D341Med (cell line): ENCODE measurements around the gene SPEM3.
A peak's percentile ranks its signal among the peaks of the same experiment; 100 is the strongest.
"Not testable (repeated sequence)": the region's sequence is repeated elsewhere in the genome, so short reads cannot be mapped to it uniquely, and the experiment has no call there.

ENCODE experiments used
- DNase-seq: peaks from one replicate; pipeline ENCODE4 v3.0.0; 2012; ENCODE audit warnings: low spot score

The SPEM3 gene

DNA sequence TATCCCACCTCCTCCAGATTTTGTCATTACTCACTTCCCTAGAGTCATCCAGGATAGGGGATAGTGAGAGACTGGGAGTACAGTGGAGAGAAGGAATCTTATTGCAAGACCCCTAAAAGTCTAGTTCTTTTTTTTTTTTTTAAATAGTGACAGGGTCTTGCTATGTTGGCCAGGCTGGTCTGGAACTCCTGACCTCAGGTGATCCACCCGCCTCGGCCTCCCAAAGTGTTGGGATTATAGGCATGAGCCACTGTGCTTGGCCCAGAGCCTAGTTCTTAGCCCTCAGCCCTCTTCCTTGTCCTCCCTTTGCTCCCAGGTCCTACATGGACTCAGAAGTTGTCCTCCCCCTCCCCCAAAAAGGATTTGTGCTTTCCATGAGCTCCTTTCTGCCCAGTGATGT lies 13.5 kb downstream of the SPEM3 start:
- DNase-seq: no peak

DNA sequence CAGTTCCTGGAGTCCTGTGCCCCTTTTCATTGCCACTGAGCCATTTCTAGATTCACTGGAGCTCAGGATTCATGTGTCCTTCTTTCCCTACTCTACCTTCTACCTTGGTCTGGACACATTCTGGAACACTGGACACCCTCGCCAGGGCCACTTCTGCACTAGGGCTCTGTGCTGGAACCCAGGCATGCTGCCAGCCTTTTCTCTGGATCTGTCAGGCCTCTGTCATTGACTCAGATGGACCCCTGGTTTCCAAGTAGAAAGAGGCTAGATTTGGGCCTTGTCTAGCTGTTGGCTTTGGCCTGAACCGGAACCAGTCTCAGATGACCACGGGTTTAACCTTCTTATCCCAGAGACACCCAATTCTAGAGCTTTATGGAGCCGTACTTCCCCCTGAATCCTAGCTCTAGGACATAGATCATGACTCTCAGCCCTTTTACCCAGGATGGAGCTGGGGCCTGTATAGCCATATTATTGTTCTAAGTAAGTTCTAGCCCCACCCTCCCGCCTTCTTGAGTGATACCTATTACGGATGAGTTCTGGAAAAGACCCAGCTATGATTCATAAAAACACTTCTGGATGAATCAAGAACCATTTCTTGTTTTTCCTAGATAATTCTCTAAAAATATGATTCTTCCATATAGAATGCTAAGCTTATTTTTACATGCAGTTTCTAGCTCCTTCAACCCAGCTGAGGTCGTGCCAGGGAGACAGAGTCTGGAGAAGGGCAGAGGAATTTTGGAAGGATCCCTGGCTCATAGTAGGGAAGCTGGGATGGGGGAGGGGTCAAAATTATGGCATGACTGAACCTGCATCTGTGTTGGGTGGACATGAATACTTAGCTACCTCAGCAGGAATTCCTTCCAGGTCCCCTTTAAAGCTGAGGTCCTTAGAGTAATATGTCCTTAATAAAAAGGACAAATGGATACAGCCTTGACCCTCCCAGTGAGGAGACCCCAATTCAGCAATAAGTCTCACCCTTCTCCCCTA lies 15.1 kb downstream of the SPEM3 start:
- no peak for DNase-seq

DNA sequence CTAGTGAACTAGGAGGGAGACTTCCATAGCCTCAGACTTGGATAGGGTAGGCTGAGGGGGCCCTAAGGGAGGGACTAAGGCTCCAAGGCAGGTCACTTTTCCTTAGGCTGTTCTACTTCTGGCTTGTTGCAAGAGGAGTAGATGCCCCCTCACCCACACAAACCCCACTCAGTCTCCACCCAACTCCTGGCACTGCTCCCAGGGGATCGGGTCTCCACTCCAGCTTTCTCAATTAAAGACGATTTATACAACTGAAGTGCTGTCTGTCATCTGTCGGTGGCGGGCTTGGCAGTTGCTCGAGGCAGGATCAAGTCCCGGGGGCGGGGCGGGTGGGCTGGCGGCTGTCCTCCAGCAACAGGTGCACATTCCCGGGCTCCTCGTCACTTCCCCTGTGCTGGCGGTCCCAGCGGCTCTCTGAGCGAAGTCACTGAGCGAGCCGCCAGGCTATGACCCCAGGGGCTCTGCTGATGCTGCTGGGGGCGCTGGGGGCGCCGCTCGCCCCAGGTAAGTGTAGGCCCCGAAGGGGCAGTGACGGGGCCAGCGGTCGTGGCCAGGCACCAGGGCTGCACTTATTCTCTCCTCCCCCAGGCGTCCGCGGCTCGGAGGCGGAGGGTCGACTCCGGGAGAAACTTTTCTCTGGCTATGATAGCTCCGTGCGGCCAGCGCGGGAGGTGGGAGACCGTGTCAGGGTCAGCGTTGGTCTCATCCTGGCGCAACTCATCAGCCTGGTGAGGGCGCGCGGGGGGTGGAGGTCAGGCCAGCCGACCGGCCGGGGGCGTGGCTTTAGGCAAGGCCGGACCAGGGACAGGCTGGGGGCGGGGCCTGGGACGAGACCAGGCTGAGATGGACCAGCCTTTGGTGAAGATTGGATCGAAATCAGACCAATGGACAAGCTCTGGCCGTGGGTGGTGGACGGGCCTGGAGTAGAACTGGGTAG lies 16.3 kb downstream of the SPEM3 start, which contains the start of gene CHRNB1:
CHRNB1 (plus strand) TSS at position 380 of the 937 bp plus-strand sequence; CDS start at position 447, 67 bp downstream.
- DNase-seq: peak; percentile 68

DNA sequence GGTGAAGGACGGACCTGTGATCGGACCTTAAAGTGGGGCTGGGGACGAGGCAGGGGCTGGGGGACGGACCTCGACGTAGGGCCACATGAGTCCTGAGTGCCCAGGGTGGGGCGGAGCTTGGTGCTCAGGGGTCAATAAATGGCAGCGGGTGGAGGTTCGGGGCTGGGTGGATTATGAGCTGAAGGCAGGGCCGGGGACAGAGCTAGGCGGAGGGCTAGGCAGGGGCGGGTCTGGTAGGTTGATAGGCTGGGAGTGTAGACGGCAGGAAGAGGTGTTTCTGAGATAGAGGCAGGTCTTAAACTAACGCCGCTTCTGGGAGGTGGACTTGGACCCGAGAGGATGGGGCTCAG lies 16.9 kb downstream of the SPEM3 start:
- DNase-seq: no peak

DNA sequence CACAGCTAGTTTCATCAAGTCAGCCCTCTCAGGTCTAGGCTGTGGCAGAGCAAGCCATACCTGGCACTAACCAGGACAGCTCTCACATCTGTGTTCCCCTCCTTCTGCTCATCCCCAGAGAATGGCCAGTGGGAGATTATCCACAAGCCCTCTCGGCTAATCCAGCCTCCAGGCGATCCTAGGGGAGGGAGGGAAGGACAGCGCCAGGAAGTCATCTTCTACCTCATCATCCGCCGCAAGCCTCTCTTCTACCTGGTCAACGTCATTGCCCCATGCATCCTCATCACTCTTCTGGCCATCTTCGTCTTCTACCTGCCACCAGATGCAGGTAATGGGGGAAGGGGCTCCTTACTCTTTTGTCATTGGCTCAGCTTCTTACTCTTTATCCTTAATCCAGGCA lies 19.8 kb downstream of the SPEM3 start:
- DNase-seq: no peak

DNA sequence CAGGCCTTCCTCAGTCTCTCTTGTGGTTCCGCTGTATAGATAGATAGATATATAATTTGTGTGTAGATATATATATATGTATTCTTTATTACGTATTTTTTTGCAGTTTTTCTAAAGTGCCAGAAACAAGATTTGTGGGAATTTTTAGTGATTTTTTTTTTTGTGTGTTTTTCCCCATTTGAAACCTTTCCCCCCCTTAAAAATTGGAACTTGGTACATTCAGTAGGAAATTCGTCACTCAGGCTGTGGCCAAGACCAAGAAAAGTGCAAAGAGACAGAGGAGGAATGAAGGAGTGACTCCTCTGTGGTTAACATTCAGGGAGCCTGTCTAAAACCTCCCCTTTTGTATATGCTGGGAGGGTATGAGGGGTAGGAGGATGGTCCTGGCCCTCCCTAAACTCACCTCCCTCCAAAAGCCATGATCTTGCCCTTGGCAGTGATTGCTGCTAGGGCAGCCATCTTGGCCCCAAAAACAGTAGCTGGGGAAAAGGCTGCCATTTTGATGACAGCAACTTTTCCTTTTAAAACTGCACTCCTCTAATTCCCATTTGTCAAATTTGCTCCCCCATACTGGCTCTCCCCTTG lies 31.4 kb downstream of the SPEM3 start:
- no peak for DNase-seq

DNA sequence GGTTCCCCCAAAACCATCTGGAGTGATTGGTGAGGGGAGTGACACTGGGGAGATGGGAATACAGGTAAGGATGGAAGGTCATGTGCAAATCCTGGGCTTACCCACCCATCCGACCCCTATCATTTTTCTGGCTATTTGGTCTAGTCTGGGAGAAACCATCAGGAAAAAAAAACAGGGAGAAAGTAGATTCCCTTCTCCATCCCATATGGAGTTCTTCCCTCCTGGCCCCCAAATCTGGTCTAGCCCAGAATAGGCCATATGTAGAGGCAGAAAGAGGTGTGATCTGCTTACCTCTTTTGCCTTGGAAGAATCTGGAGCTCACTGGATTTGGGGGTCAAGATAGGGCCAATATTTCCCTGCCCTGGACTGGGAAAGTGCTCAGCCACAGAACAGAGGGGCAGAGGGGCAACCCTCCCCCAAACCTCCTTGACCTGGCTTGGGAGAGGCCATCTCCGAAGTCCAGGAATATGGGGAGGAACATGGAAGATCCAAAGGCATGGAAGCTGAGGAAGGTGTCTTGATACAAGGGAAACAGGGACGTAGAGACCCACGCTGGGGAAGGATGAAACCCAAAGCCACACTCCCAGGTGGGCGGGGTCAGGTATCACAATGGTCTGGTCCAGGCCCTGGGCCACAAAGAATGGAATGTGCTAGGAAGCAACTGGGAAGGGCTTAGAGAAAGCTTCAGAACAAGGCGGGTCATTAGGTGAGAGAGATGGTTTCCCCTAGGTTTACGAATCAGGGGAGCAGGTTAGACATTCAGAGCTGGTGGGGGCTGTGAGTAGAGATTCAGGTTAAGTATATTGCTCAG lies 32.4 kb downstream of the SPEM3 start:
- DNase-seq: no peak

DNA sequence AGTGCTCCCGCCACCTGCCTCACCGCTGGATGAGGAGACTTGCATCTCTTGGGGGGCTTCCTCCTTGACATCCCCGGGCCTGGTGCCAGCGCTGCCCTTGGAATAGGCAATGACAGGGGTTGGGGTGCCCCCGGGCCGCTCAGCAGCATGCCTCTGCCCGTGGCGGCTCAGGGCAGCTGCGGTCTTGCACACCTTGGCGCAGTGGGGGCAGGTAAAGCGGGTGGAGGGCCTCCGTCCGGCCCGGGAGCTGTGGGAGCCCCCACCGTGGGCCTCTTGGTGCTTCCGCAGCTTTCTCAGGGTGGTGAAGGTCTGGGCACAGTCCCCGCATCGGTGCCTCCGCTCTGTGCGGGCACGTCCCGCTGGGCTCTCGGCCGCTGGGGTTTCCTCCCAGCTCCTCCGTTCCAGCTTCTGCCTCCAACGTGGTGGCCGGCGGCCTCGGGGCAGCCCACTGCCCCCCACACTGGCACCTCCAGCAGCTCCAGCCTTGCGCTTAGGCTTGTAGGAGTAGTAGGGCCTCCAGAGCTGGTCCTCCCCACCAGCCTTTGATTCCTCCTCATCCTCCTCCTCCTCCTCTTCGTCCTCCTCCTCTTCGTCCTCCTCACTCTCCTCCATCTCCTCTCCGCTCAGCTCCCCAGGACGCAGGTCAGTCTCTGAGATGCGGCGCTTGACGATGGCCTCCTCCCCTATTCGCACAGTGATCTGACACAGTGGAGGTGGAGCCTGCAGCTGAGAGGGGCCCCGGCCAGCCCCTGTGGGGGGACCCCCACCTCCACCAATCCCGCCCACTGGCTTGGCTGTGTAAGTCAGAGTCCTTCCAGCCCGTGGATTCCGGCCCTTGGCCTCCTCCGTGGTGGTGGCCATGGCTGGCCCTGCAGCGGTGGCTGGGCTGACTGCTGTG lies 34.1 kb downstream of the SPEM3 start:
- DNase-seq: no peak

DNA sequence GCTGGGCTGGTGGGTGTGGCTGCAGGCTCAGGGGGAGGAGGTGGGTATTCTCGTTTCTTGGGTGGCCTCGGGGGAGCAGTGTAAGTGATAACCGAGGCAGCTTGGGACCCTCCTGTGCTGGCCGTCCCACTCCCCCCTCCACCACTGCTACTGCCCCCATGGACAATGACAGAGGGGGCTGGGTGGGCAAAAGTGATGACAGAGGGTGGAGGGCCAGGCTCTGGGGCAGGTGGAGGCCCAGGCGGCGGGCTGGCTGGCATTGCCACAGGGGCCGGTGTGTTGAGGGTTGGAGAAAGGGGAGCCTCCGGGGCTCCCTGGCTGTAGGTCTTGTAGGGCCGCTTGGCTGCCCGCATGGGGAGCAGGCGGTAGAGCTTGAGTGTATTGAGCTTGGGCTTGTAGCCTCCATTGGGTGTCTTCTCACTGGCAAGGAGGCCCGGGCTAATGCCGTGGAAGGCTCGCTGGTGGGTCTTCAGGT lies 34.8 kb downstream of the SPEM3 start:
- DNase-seq: no peak

DNA sequence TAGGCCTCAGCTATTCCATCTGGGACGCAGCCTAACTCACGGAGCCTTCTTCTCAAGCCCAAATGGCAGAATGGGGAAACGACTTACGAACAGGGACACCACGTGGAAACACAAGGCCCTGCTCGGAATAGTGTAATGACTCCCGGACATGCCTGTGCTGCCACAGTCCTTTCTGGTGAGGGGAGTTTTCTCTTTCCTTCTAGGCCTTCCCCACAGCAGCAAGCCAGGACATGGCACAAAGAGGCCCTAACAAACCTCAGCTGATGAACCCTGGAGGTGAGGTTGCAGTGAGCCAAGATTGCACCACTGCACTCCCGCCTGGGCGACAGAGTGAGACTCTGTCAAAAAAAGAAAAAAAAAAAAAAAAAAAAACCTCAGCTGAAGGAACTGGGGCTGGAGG lies 35.4 kb downstream of the SPEM3 start:
- DNase-seq: no peak

DNA sequence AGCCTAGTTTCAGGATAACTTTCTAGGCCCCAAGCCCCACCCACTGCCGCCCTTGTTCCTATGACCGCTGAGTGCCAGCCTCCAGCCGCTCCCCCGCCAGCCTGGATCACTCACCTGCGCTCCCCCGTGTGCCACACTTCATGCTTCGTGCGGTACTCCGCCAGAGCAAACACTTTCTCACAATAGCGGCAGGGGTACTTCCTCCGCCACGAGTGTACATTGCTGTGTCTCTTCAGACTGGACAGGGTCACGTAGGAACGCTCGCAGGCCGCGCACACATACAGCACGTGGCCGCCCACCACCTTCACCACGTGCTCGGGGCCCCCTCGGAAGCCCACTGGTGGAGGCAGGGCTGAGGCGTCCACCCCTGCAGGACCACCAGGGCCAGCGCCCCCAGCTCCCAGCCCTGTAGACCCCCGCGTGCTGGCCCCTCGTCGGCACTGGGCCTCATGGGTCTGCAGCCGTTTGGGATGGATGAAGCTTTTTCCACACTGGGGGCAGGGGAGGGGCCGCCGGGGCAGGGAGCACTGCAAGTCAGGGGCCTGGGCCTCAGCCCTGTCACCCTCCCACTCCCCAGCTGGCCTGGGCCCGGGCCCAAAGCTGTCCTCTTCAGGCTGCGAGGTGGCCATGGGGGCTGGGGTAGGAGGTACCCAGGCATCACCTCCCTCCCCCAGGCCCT lies 37.1 kb downstream of the SPEM3 start:
- DNase-seq: no peak

DNA sequence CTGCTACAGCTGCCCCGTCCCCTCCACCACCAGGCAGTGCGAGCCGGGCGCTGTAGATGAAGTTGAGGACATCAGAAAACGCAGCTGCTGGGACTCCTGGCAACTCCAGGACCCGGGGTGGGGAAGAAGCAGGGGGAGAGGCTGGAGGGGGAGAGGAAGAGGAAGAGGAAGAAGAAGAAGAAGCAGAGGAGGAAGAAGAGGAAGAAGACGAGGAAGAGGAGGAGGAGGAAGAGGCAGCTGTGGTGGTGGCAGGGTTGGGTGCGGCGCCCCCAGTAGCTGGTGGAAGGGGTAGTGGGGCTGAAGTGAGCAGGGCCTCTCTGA lies 37.6 kb downstream of the SPEM3 start:
- no peak for DNase-seq

DNA sequence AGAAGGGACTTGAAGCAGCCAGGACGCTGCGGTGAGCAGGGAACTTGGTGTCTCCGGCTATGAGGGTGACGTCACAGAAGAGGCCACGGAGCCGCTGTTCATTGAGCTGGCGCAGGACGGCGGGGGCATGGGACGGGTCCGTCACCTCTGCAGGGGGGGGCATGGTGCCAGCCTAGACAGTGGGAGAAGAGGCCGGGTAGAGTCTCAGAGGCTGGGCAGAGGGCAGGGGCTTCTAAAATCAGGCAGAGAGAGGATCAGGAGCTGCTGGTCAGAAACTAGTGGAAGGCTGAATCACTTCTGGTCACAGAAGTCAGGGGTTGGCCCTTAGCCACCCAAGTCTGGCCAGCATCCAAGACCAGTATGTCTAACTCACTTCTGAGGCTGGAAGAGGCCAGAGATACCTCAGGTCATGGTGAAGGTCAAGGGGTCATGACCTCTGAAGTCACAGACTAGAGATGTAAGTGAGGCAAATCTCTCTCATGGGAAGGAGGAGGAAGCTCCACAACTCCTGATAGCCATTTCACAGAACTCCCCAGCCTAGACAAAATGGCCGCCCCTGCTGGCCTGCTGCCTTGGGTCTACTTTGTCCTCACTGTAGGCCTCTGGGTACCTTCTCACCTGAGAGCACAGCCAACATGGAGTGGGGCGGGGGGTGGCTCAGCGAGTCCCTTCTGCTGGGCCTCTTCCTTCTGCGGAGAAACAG lies 38.1 kb downstream of the SPEM3 start:
- DNase-seq: no peak

DNA sequence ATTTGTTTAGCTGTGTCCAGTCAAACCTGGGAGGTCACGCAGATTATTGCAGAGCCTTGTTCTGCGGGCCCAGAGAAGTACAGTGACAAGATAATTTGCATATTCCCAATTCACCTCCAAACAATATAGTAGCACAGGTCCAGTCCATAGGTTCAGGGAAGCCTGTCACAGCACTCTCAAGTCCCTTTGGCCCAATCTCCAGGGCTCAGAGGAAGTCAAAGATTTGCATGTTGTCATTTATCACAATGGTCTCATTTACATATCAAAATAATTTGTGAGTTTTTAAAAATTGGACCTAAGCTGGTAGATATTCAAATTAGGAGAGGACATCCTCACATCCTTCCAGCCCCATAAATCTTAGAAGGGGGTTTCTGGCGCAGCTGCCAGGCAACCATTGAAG lies 38.8 kb downstream of the SPEM3 start:
- no peak for DNase-seq

DNA sequence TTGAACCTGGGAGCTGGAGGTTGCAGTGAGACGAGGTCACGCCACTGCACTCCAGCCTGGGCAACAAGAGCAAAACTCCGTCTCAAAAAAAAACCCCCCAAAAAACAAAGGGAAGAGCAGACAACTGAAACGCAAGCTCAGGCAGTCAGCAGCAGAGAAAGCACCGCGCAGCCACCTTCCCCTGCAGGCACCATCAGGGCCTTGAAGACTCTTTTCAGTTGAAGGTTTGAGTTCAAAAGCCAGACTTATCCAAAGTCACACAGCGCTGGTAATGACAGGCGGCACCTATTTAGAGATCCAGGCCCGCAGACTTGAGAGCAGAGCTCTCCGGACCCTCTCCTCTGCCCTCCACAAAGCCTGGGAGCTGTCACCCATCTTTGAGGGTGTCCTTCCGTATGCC lies 39.6 kb downstream of the SPEM3 start:
- DNase-seq: no peak

DNA sequence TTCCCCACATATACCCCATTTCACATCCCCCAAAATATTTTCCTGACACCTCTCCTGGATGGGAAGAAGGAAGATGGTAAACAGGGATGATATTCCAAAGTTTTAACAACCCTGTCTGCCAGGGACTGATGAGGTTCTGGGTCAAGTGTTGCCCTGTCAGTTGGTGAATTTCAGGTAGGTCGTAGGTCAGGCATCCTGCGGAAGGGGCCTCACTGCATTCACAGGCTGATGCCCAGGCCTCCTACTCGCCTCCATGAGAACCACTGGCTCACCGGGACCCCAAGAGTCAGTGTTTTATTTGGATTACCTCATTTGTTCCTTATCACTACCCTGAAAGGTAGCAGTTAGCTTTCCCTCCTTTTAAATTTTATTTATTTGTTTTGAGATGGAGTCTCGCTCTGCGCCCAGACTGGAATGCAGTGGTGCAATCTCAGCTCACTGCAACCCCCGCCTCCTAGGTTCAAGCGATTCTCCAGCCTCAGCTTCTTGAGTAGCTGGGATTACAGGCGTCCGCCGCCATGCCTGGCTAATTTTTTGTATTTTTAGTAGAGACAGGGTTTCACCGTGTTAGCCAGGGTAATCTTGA lies 40.2 kb downstream of the SPEM3 start:
- no peak for DNase-seq

DNA sequence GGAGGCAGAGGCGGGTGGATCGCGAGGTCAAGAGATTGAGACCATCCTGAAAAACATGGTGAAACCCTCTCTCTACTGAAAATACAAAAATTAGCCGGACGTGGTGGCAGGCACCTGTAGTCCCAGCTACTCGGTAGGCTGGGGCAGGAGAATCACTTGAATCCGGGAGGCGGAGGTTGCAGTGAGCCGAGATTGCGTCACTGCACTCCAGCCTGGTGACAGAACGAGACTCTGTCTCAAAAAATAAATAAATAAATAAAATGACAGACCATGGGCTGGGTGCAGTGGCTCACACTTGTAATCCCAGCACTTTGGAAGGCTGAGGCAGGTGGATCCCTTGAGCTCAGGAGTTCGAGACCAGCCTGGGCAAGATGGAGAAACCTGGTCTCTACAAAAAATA lies 41.2 kb downstream of the SPEM3 start:
- not testable (repeated sequence) for DNase-seq

DNA sequence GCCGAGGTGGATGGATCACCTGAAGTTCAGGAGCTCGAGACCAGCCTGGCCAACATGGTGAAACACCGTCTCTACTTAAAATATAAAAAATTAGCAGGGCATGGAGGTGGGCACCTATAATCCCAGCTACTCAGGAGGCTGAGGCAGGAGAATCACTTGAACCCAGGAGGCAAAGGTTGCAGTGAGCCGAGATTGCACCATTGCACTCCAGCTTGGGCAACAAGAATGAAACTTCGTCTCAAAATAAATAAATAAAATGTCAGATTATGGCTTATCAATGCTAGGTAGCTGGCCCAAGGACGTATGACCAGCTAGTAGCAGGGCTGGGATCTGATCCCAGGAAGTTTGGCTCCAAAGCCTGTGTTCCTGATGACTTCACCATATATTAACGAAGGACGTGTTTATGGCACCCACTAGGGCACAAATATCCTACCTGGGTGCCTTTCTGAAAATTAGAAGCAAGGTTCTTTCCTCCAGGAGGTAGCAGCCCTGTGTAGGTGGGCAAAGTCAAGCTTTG lies 41.9 kb downstream of the SPEM3 start:
- DNase-seq: not testable (repeated sequence)

DNA sequence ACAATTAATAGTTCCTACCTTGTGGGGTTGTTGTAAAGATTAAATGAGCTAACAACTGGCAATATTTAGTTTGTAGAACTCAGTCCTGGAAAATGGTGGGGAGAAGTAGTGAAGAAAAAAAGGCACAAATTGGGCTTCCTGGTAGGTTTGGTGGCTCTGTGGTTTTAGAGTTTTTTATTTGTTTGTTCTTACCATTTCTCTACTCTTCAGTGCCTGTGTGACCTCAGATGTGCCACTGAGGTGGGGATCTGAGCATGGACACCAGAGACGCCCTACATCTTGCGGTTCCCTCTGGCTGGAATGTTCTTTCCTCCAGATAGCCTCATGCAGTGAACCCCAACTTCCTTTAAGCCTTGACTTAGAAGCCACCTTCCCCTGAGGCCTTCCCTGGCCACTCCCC lies 43.1 kb downstream of the SPEM3 start:
- DNase-seq: no peak
